Naive thymus-derived CD8-positive, alpha-beta T cell (primary cell): ENCODE data around the gene SKI. TPM values are rescaled to one million over a fixed set of nuclear protein-coding genes. Genes with fewer than 3 reads are reported as not detected.

ENCODE experiments used
- ATAC-seq, 2 donors: fragments of 150-1000 bp; cut with Tn5 transposase in 1 of 2; sonication (Bioruptor Pico), chemical (Tn5 transposase) in 1 of 2; 1 replicate in 1 of 2; 2 replicates in 1 of 2; pipeline ENCODE4 v1.10.0; 2021; ENCODE audit warnings: mild to moderate bottlenecking in 2 of 2, moderate library complexity in 2 of 2
- POLR2A ChIA-PET: fragments of 350-600 bp; sonication (Branson Sonifier 250); formaldehyde crosslinking; loops from one replicate; lab custom pipeline; 2021; ENCODE audit warnings: antibody characterized with exemption; lab: Charles Lee
- DNase-seq, 10 donors: peaks; one replicate each; pipeline versions ENCODE4 v3.0.0 to v3.0.0-alpha.2; 2020 to 2022
- H3K27ac Mint-ChIP-seq, 10 donors: one replicate each; pipeline ENCODE4 v1.8.0; 2020 to 2022; ENCODE audit warnings: mild to moderate bottlenecking in 10 of 10, mixed read lengths in 10 of 10, moderate library complexity in 4 of 10, inconsistent platforms in 1 of 10
- H3K27me3 Mint-ChIP-seq, 5 donors: one replicate each; pipeline ENCODE4 v1.8.0; 2021 to 2022; ENCODE audit warnings: mixed read lengths in 5 of 5
- H3K36me3 Mint-ChIP-seq, 3 donors: one replicate each; pipeline ENCODE4 v1.8.0; 2020 to 2022; ENCODE audit warnings: mixed read lengths in 3 of 3, mild to moderate bottlenecking in 2 of 3, inconsistent platforms in 1 of 3
- H3K4me1 Mint-ChIP-seq, 4 donors: one replicate each; pipeline ENCODE4 v1.8.0; 2021 to 2022; ENCODE audit warnings: mixed read lengths in 4 of 4
- H3K4me3 Mint-ChIP-seq, 10 donors: one replicate each; pipeline ENCODE4 v1.8.0; 2020 to 2022; ENCODE audit warnings: mild to moderate bottlenecking in 10 of 10, mixed read lengths in 10 of 10, moderate library complexity in 6 of 10, inconsistent platforms in 1 of 10
- H3K9me3 Mint-ChIP-seq, 9 donors: one replicate each; pipeline ENCODE4 v1.8.0; 2020 to 2022; ENCODE audit warnings: mixed read lengths in 9 of 9, mild to moderate bottlenecking in 3 of 9, inconsistent platforms in 1 of 9, moderate library complexity in 1 of 9
- polyA plus RNA-seq, 3 donors: library from polyadenylated mRNA; unstranded; fragments of 300-500 nt; fragmentation: Illumina TruSeq; gene quantifications; one replicate each; pipeline ENCODE4 v1.2.3, GENCODE V29; 2021
- total RNA-seq, 8 experiments: library from RNA in 2 of 8; stranded (reverse) in 2 of 8; gene quantifications; one replicate each; pipeline ENCODE4 v1.2.3 and lab custom pipeline; 2021 to 2026

SKI gene
- total and polyA plus RNA-seq, 5 experiments from 2014 or later: 0.30 to 105 (median 0.80) TPM

GRCh38 chr1:2227346-2228156 is 568 bp upstream of the SKI start:
- no peaks in the 10 kb centered on the region for H3K9me3 Mint-ChIP-seq
- DNase-seq (peak; percentile 90 to 96 (median 94)), ATAC-seq (peak; percentile 75)
- peak overlapping the region in 9 of 10 donors; percentile 30 to 88 (median 61) for H3K4me3 Mint-ChIP-seq
- H3K4me1 Mint-ChIP-seq: peaks cover 22 to 39% (median 25%) of the 10 kb centered on the region in 4 donors
- peak overlapping the region in 5 of 10 donors; percentile 33 to 92 (median 62) for H3K27ac Mint-ChIP-seq
- H3K27me3 Mint-ChIP-seq: no peaks in the 10 kb centered on the region
- POLR2A ChIA-PET: interaction anchor here (0.5 to 20.9 kb wide), 13 partner anchors 10 to 725 kb away, joined by 3 to 388 read pairs (median 5); partner anchors contain the start of genes FAAP20, MORN1 and RER1
- peaks cover 0 to 8% (median 0%) of the 10 kb centered on the region in 3 donors for H3K36me3 Mint-ChIP-seq

- H3K4me1 Mint-ChIP-seq: peaks cover 26 to 49% (median 36%) of the 10 kb centered on the region in 4 donors
- peak in 2 of 10 donors; percentile 34 to 43 for DNase-seq
- no peak for ATAC-seq
- H3K27me3 Mint-ChIP-seq: no peaks in the 10 kb centered on the region
- peak overlapping the region; percentile 95 to 100 (median 96) for H3K4me3 Mint-ChIP-seq
- peaks cover 0 to 8% (median 0%) of the 10 kb centered on the region in 3 donors for H3K36me3 Mint-ChIP-seq
- POLR2A ChIA-PET: interaction anchor here (0.9 to 20.9 kb wide), 11 partner anchors 10 to 163 kb away, joined by 3 to 388 read pairs (median 8); partner anchors contain the start of genes FAAP20, MORN1 and RER1
- no peaks in the 10 kb centered on the region for H3K9me3 Mint-ChIP-seq
- peak overlapping the region; percentile 95 to 99 (median 98) for H3K27ac Mint-ChIP-seq
Measured at GRCh38 chr1:2228694-2229036, 546 bp downstream of the SKI start.

GRCh38 chr1:2229037-2229864 is 1.1 kb downstream of the SKI start:
- Mint-ChIP-seq H3K9me3 (no peaks in the 10 kb centered on the region), H3K27me3 (no peaks in the 10 kb centered on the region), H3K27ac (peak overlapping the region; percentile 98 to 99 (median 98)), H3K4me1 (peaks cover 25 to 52% (median 42%) of the 10 kb centered on the region in 4 donors), H3K36me3 (peaks cover 0 to 8% (median 0%) of the 10 kb centered on the region in 3 donors), H3K4me3 (peak overlapping the region; percentile 95 to 100 (median 96))
- DNase-seq (peak in 7 of 10 donors; percentile 37 to 63 (median 54)), ATAC-seq (no peak)
- POLR2A ChIA-PET: interaction anchor here (0.8 to 20.9 kb wide), 12 partner anchors 9 to 162 kb away, joined by 3 to 388 read pairs (median 8); partner anchors contain the start of genes FAAP20, MORN1 and RER1

GRCh38 chr1:2229911-2230731 is 2.0 kb downstream of the SKI start:
- Mint-ChIP-seq H3K27me3 (no peaks in the 10 kb centered on the region), H3K4me1 (peaks cover 27 to 57% (median 49%) of the 10 kb centered on the region in 4 donors), H3K27ac (peak overlapping the region; percentile 98 to 99 (median 98)), H3K9me3 (no peaks in the 10 kb centered on the region), H3K4me3 (peak overlapping the region; percentile 95 to 100 (median 96)), H3K36me3 (peaks cover 0 to 8% (median 0%) of the 10 kb centered on the region in 3 donors)
- POLR2A ChIA-PET: interaction anchor here (0.5 to 20.9 kb wide), 15 partner anchors 8 to 152 kb away, joined by 3 to 388 read pairs (median 7); partner anchors contain the start of gene FAAP20
- ATAC-seq: no peak
- DNase-seq: peak in 3 of 10 donors; percentile 14 to 32 (median 23)

GRCh38 chr1:2230781-2231531 is 2.8 kb downstream of the SKI start:
- no peaks in the 10 kb centered on the region for H3K27me3 Mint-ChIP-seq
- peak overlapping the region; percentile 95 to 100 (median 96) for H3K4me3 Mint-ChIP-seq
- peaks cover 0 to 8% (median 0%) of the 10 kb centered on the region in 3 donors for H3K36me3 Mint-ChIP-seq
- ATAC-seq: peak; percentile 4 to 12
- POLR2A ChIA-PET: interaction anchor here (0.8 to 20.9 kb wide), 11 partner anchors 9 to 182 kb away, joined by 3 to 388 read pairs (median 20); partner anchors contain the start of genes FAAP20, MORN1, PEX10 and RER1
- no peaks in the 10 kb centered on the region for H3K9me3 Mint-ChIP-seq
- DNase-seq: peak; percentile 44 to 85 (median 66)
- H3K4me1 Mint-ChIP-seq: peaks cover 29 to 64% (median 57%) of the 10 kb centered on the region in 4 donors
- peak overlapping the region; percentile 98 to 99 (median 98) for H3K27ac Mint-ChIP-seq

GRCh38 chr1:2231532-2232254 is 3.6 kb downstream of the SKI start:
- peaks cover 30 to 69% (median 58%) of the 10 kb centered on the region in 4 donors for H3K4me1 Mint-ChIP-seq
- peak; percentile 57 to 92 (median 74) for DNase-seq
- no peaks in the 10 kb centered on the region for H3K9me3 Mint-ChIP-seq
- ATAC-seq: peak; percentile 22 to 29
- H3K4me3 Mint-ChIP-seq: peak overlapping the region; percentile 95 to 100 (median 96)
- H3K27ac Mint-ChIP-seq: peak overlapping the region; percentile 98 to 99 (median 98)
- H3K36me3 Mint-ChIP-seq: peaks cover 0 to 8% (median 0%) of the 10 kb centered on the region in 3 donors
- H3K27me3 Mint-ChIP-seq: no peaks in the 10 kb centered on the region
- POLR2A ChIA-PET: interaction anchor here (0.5 to 20.9 kb wide), 13 partner anchors 8 to 444 kb away, joined by 3 to 388 read pairs (median 9); partner anchors contain the start of genes FAAP20, MORN1, PEX10 and RER1

- DNase-seq (peak in 1 of 10 donors; percentile 6), ATAC-seq (no peak)
- Mint-ChIP-seq H3K9me3 (no peaks in the 10 kb centered on the region), H3K4me1 (peaks cover 36 to 76% (median 65%) of the 10 kb centered on the region in 4 donors), H3K27me3 (no peaks in the 10 kb centered on the region), H3K4me3 (peak overlapping the region; percentile 95 to 100 (median 96)), H3K27ac (peak overlapping the region; percentile 98 to 99 (median 98)), H3K36me3 (peaks cover 0 to 8% (median 0%) of the 10 kb centered on the region in 3 donors)
- POLR2A ChIA-PET: interaction anchor here (0.5 to 20.9 kb wide), 11 partner anchors 8 to 444 kb away, joined by 3 to 388 read pairs (median 9); partner anchors contain the start of genes FAAP20, MORN1, PEX10 and RER1
Measured at GRCh38 chr1:2232255-2232915, 4.3 kb downstream of the SKI start.

- peaks cover 0 to 8% (median 0%) of the 10 kb centered on the region in 3 donors for H3K36me3 Mint-ChIP-seq
- POLR2A ChIA-PET: interaction anchor here (0.8 to 20.9 kb wide), 10 partner anchors 7 to 314 kb away, joined by 4 to 388 read pairs (median 18); partner anchors contain the start of gene FAAP20
- H3K27me3 Mint-ChIP-seq: no peaks in the 10 kb centered on the region
- H3K4me1 Mint-ChIP-seq: peaks cover 37 to 79% (median 70%) of the 10 kb centered on the region in 4 donors
- ATAC-seq (no peak), DNase-seq (peak in 1 of 10 donors; percentile 21)
- peak overlapping the region; percentile 98 to 99 (median 98) for H3K27ac Mint-ChIP-seq
- no peaks in the 10 kb centered on the region for H3K9me3 Mint-ChIP-seq
- peak overlapping the region; percentile 95 to 100 (median 96) for H3K4me3 Mint-ChIP-seq
Measured at GRCh38 chr1:2232916-2233438, 4.9 kb downstream of the SKI start.

- ATAC-seq: no peak
Measured at GRCh38 chr1:2233468-2233867, 5.3 kb downstream of the SKI start.

More at GRCh38 chr1:2233468-2233867, 5.3 kb downstream of the SKI start:
- H3K9me3 Mint-ChIP-seq: no peaks in the 10 kb centered on the region
- no peaks in the 10 kb centered on the region for H3K27me3 Mint-ChIP-seq
- DNase-seq: peak in 1 of 10 donors; percentile 5
- H3K36me3 Mint-ChIP-seq: peaks cover 0 to 8% (median 0%) of the 10 kb centered on the region in 3 donors
- peak overlapping the region; percentile 87 to 100 (median 93) for H3K4me3 Mint-ChIP-seq
- POLR2A ChIA-PET: interaction anchor here (0.8 to 20.9 kb wide), 11 partner anchors 18 to 314 kb away, joined by 3 to 388 read pairs (median 9); partner anchors contain the start of genes FAAP20 and RER1
- H3K27ac Mint-ChIP-seq: peak overlapping the region; percentile 89 to 99 (median 98)
- H3K4me1 Mint-ChIP-seq: peaks cover 37 to 82% (median 73%) of the 10 kb centered on the region in 4 donors
